ENCODE results near the gene KLF9. TPM values are rescaled to one million over a fixed set of nuclear protein-coding genes. Genes with fewer than 3 reads are reported as not detected.

KLF9 gene
- total and polyA plus RNA-seq, 9 donors: 15.1 to 171 (median 59.0) TPM

DNA sequence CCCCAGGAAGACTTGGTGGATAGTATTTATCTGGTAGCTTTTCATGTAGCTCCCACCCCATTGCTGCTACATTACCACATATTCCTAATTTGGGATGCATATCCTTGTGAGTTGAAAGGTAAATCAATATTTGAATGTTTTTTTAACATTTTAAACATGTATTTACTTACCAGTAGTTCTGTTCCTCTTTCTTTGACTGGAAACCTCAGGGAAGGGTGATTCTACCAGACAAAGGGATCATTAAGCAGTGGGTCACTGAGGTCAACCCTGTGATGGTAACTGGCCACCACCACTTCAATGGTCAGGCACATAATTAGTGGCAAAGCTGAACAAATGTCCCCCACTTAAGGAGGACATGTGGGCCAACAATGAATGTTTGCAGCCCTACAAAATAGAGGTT lies 27.2 kb upstream of the KLF9 start:
- no peak overlapping the region for H3K4me3 ChIP-seq
- no peaks in the 10 kb centered on the region for H3K36me3 ChIP-seq
- DNase-seq: no peak
- H3K9me3 ChIP-seq: no peaks in the 10 kb centered on the region
- no peak overlapping the region for H3K27ac ChIP-seq
- H3K27me3 ChIP-seq: no peaks in the 10 kb centered on the region
- intact Hi-C loops (cut with DNase I): no loop called here
- H3K4me1 ChIP-seq (ENCODE audit: insufficient read depth): no peaks in the 10 kb centered on the region
- TF ChIP-seq, protein P1, sequence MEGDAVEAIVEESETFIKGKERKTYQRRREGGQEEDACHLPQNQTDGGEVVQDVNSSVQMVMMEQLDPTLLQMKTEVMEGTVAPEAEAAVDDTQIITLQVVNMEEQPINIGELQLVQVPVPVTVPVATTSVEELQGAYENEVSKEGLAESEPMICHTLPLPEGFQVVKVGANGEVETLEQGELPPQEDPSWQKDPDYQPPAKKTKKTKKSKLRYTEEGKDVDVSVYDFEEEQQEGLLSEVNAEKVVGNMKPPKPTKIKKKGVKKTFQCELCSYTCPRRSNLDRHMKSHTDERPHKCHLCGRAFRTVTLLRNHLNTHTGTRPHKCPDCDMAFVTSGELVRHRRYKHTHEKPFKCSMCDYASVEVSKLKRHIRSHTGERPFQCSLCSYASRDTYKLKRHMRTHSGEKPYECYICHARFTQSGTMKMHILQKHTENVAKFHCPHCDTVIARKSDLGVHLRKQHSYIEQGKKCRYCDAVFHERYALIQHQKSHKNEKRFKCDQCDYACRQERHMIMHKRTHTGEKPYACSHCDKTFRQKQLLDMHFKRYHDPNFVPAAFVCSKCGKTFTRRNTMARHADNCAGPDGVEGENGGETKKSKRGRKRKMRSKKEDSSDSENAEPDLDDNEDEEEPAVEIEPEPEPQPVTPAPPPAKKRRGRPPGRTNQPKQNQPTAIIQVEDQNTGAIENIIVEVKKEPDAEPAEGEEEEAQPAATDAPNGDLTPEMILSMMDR (IDR thresholded peaks at IDR 0.05): no peak
- no peak for TF ChIP-seq POLR2A (IDR thresholded peaks at IDR 0.05)
- TF ChIP-seq EP300 (IDR thresholded peaks at IDR 0.05): no peak

DNA sequence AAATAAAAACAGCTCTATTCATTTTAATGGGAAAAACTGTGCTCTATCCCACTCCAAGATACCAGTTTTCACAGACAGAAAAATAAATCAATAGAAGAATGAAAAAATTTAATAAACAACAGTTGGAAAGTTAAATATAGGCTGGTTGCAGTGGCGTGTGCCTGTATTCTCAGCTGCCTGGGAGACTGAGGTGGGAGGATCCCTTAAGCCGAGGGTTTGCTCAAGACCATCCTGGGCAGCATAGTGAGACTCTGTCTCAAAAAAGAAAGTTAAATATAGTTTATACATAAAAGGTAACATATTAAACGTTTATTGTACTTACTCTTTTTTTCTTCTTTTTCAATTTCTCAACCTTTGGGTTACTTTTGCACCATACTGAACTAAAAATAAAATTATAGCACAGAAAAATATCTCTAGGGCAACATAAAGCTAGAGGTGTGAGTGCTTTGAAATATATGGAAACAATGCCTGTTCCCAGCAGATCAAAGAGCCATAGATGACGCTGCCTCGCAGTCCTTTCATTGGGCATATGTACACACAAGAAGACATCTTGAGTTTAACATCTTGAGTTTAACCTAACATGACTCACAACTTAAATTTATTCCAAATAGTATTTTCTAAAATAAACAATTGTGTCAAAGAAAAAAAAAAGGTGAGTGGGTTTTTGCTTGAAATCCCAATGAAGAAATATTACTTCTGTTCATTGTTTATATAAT lies 25.7 kb upstream of the KLF9 start:
- Histone ChIP-seq H3K36me3 (no peaks in the 10 kb centered on the region), H3K9me3 (no peaks in the 10 kb centered on the region), H3K4me3 (no peak overlapping the region), H3K4me1 (ENCODE audit: insufficient read depth) (peaks cover 2% of the 10 kb centered on the region), H3K27me3 (no peaks in the 10 kb centered on the region), H3K27ac (no peak overlapping the region)
- TF ChIP-seq POLR2A (IDR thresholded peaks at IDR 0.05): no peak
- TF ChIP-seq EP300 (IDR thresholded peaks at IDR 0.05): no peak
- TF ChIP-seq, protein P1 (IDR thresholded peaks at IDR 0.05): no peak
- DNase-seq: no peak
- 32 to 58% (median 42%) methylated on average over 5 of the region's 5 CpGs for WGBS, 3 donors
- intact Hi-C loops (cut with DNase I): no loop called here

DNA sequence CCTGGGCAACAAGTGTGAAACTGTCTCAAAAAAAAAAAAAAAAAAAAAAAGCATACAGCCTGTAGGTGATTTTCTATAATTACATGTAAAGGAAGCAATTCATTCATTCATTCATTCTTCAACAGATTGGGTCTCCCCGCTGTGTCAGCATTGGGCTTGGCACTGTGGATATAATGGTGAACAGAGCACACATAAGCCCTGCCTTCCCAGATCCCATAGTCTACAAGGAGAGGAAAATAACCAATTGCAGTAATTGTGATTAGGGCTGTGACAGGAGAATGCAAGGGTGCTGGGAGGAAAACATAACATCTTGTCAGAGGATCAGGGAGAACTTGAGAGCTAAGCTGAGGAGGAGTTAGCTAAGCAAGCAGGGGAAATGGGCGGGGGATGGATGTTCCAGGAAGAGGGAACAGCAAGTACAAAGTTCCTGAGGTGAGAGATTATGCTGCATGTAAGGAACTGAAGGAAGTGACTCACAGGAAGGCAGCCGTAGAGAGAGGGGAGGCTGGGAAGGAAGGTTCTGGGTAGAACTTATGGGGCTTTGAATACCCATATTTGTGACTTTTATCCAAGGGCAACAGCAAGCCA lies 24.0 kb upstream of the KLF9 start:
- H3K4me1 ChIP-seq (ENCODE audit: insufficient read depth): peaks cover 2% of the 10 kb centered on the region
- no peaks in the 10 kb centered on the region for H3K36me3 ChIP-seq
- no peak overlapping the region for H3K27ac ChIP-seq
- intact Hi-C loops (cut with DNase I): no loop called here
- no peaks in the 10 kb centered on the region for H3K27me3 ChIP-seq
- no peaks in the 10 kb centered on the region for H3K9me3 ChIP-seq
- WGBS, 3 donors: 54 to 74% (median 58%) methylated on average over 2 to 3 of the region's 3 CpGs
- TF ChIP-seq EP300 (IDR thresholded peaks at IDR 0.05): no peak
- no peak for TF ChIP-seq POLR2A (IDR thresholded peaks at IDR 0.05)
- TF ChIP-seq, protein P1 (IDR thresholded peaks at IDR 0.05): no peak
- DNase-seq: peak in 1 of 5 donors; percentile 46
- H3K4me3 ChIP-seq: no peak overlapping the region

DNA sequence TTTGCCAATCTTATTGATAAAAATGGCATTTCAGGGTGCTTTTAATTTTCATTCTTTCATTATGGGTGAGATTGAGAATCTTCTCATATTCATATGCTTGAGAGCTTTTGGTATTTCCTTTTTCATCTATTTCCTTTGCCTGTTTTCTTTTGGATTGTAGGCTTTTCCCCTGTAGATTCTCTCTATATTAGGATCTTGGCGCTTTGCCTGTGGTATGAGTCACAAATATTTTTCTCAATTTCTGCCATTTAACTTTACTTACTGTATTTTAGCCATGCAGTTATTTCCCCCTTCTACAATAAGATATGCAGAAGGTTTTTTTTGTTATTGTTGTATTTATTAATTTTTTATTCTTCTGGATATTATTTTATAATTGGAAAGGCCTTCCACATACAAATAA lies 21.5 kb upstream of the KLF9 start:
- Histone ChIP-seq H3K27me3 (no peaks in the 10 kb centered on the region), H3K27ac (no peak overlapping the region), H3K4me3 (no peak overlapping the region), H3K4me1 (ENCODE audit: insufficient read depth) (peaks cover 2% of the 10 kb centered on the region), H3K9me3 (no peaks in the 10 kb centered on the region), H3K36me3 (no peaks in the 10 kb centered on the region)
- intact Hi-C loops (cut with DNase I): no loop called here
- no peak for DNase-seq
- WGBS, 3 donors: 51 to 67% (median 63%) methylated on average over 1 of the region's 1 CpG
- TF ChIP-seq EP300 (IDR thresholded peaks at IDR 0.05) (no peak), POLR2A (IDR thresholded peaks at IDR 0.05) (no peak)
- TF ChIP-seq, protein P1 (IDR thresholded peaks at IDR 0.05): no peak

Measured in ovary (tissue), 9 donors.